SJSA1 (cell line): ENCODE results near the gene RAB1B. TPM values are rescaled to one million over a fixed set of nuclear protein-coding genes. Genes with fewer than 3 reads are reported as not detected.
"Not testable (repeated sequence)": the region's sequence is repeated elsewhere in the genome, so short reads cannot be mapped to it uniquely, and the experiment has no call there.

Experiments used
- DNase-seq, 2 experiments: peaks; one replicate each; pipeline ENCODE4 v3.0.0-alpha.2; 2015 to 2020; ENCODE audit warnings: low spot score in 2 of 2, low read depth in 1 of 2
- H3K27ac ChIP-seq: fragments of 250-450 bp; sonication (Bioruptor Pico); 2 replicates; pipeline ENCODE4 v1.5.1; 2020; ENCODE audit warnings: mild to moderate bottlenecking, moderate library complexity
- H3K27me3 ChIP-seq: fragments of 250-450 bp; sonication (Bioruptor Pico); replicated peaks from 2 replicates; pipeline ENCODE4 v1.5.1; 2020; ENCODE audit warnings: mild to moderate bottlenecking, moderate library complexity
- H3K36me3 ChIP-seq: fragments of 250-450 bp; sonication (Bioruptor Pico); 2 replicates; pipeline ENCODE4 v1.5.1; 2020; ENCODE audit warnings: mild to moderate bottlenecking
- H3K4me1 ChIP-seq: fragments of 250-450 bp; sonication (Bioruptor Pico); replicated peaks from 2 replicates; pipeline ENCODE4 v1.6.1; 2021; ENCODE audit warnings: mild to moderate bottlenecking
- H3K4me3 ChIP-seq: fragments of 250-450 bp; sonication (Bioruptor Pico); 2 replicates; pipeline ENCODE4 v1.5.1; 2020; ENCODE audit warnings: mild to moderate bottlenecking
- H3K9me3 ChIP-seq: fragments of 250-450 bp; sonication (Bioruptor Pico); replicated peaks from 2 replicates; pipeline ENCODE4 v1.5.1; 2020; ENCODE audit warnings: mild to moderate bottlenecking
- total RNA-seq: library from RNA; depleted of rRNA; stranded (reverse); fragments of >200 nt; shearing (Covaris generic); gene quantifications from 2 replicates; pipeline ENCODE4 v1.2.3, GENCODE V29; 2014

The RAB1B gene
- total RNA-seq, 1 experiment from 2014 or later: 334 TPM

- Histone ChIP-seq H3K27ac (no peak overlapping the region), H3K27me3 (peaks cover 44% of the 10 kb centered on the region), H3K36me3 (no peaks in the 10 kb centered on the region), H3K4me1 (peaks cover 12% of the 10 kb centered on the region), H3K9me3 (0 out of 2 replicates have a peak, but pooled peaks cover 2% of the 10 kb centered on the region), H3K4me3 (no peak overlapping the region)
- no peak for DNase-seq
Observed at GRCh38 chr11:66294626-66295620, 26.5 kb downstream of the RAB1B start.

- Histone ChIP-seq H3K27me3 (peaks cover 22% of the 10 kb centered on the region), H3K4me3 (no peak overlapping the region), H3K27ac (no peak overlapping the region), H3K9me3 (no peaks in the 10 kb centered on the region), H3K36me3 (no peaks in the 10 kb centered on the region), H3K4me1 (no peaks in the 10 kb centered on the region)
- DNase-seq: no peak
Observed at GRCh38 chr11:66297610-66298009, 29.2 kb downstream of the RAB1B start.

- DNase-seq: no peak
- H3K4me1 ChIP-seq: no peaks in the 10 kb centered on the region
Observed at GRCh38 chr11:66299186-66299585, 30.7 kb downstream of the RAB1B start.

GRCh38 chr11:66302656-66303055 is 34.2 kb downstream of the RAB1B start:
- Histone ChIP-seq H3K27me3 (no peaks in the 10 kb centered on the region), H3K4me3 (no peak overlapping the region), H3K4me1 (no peaks in the 10 kb centered on the region), H3K36me3 (no peaks in the 10 kb centered on the region), H3K9me3 (no peaks in the 10 kb centered on the region), H3K27ac (no peak overlapping the region)
- DNase-seq: no peak

More at GRCh38 chr11:66299186-66299585, 30.7 kb downstream of the RAB1B start:
- no peak overlapping the region for H3K27ac ChIP-seq
- peaks cover 7% of the 10 kb centered on the region for H3K27me3 ChIP-seq
- H3K4me3 ChIP-seq: no peak overlapping the region
- H3K9me3 ChIP-seq: no peaks in the 10 kb centered on the region
- no peaks in the 10 kb centered on the region for H3K36me3 ChIP-seq

- Histone ChIP-seq H3K27me3 (no peaks in the 10 kb centered on the region), H3K36me3 (peaks cover 30% of the 10 kb centered on the region), H3K4me1 (peaks cover 24% of the 10 kb centered on the region), H3K27ac (no peak overlapping the region), H3K4me3 (no peak overlapping the region), H3K9me3 (no peaks in the 10 kb centered on the region)
- DNase-seq: no peak
Observed at GRCh38 chr11:66309475-66309874, 41.0 kb downstream of the RAB1B start.

- H3K36me3 ChIP-seq: peaks cover 39% of the 10 kb centered on the region
- no peaks in the 10 kb centered on the region for H3K9me3 ChIP-seq
- H3K27me3 ChIP-seq: no peaks in the 10 kb centered on the region
- no peak overlapping the region for H3K4me3 ChIP-seq
- no peak overlapping the region for H3K27ac ChIP-seq
- peaks cover 33% of the 10 kb centered on the region for H3K4me1 ChIP-seq
- DNase-seq: no peak
Observed at GRCh38 chr11:66310324-66310723, 41.9 kb downstream of the RAB1B start.

GRCh38 chr11:66310803-66311440 is 42.5 kb downstream of the RAB1B start:
- Histone ChIP-seq H3K36me3 (peaks cover 45% of the 10 kb centered on the region), H3K4me1 (peaks cover 39% of the 10 kb centered on the region)
- H3K4me3 ChIP-seq, H3K27me3 ChIP-seq, DNase-seq, H3K27ac ChIP-seq, H3K9me3 ChIP-seq: not testable (repeated sequence)

GRCh38 chr11:66311470-66311964 is 43.1 kb downstream of the RAB1B start:
- Histone ChIP-seq H3K36me3 (peaks cover 51% of the 10 kb centered on the region), H3K4me1 (peaks cover 45% of the 10 kb centered on the region), H3K4me3 (peak overlapping the region; percentile 24), H3K27ac (no peak overlapping the region; the same call in 1 of the 2 replicates), H3K27me3 (no peaks in the 10 kb centered on the region), H3K9me3 (peaks cover 4% of the 10 kb centered on the region; the same call in 1 of the 2 replicates)
- DNase-seq: no peak

- Histone ChIP-seq H3K4me1 (peaks cover 49% of the 10 kb centered on the region), H3K4me3 (peak overlapping the region; percentile 24), H3K9me3 (peaks cover 6% of the 10 kb centered on the region; the same call in 1 of the 2 replicates), H3K36me3 (peaks cover 54% of the 10 kb centered on the region), H3K27ac (peak overlapping the region; percentile 8), H3K27me3 (no peaks in the 10 kb centered on the region)
- peak in 1 of 2 experiments; percentile 98 for DNase-seq
Observed at GRCh38 chr11:66311965-66312548, 43.6 kb downstream of the RAB1B start.

- Histone ChIP-seq H3K9me3 (peaks cover 6% of the 10 kb centered on the region; the same call in 1 of the 2 replicates), H3K4me1 (peaks cover 56% of the 10 kb centered on the region), H3K27ac (peak overlapping the region; percentile 75), H3K4me3 (peak overlapping the region; percentile 73), H3K27me3 (no peaks in the 10 kb centered on the region), H3K36me3 (peaks cover 54% of the 10 kb centered on the region)
- DNase-seq: peak; percentile 100
Observed at GRCh38 chr11:66312549-66313320, 44.3 kb downstream of the RAB1B start.

GRCh38 chr11:66313321-66314185 is 45.1 kb downstream of the RAB1B start:
- Histone ChIP-seq H3K9me3 (peaks cover 6% of the 10 kb centered on the region; the same call in 1 of the 2 replicates), H3K27me3 (no peaks in the 10 kb centered on the region), H3K27ac (peak overlapping the region; percentile 75), H3K4me3 (peak overlapping the region; percentile 73), H3K4me1 (peaks cover 64% of the 10 kb centered on the region), H3K36me3 (peaks cover 54% of the 10 kb centered on the region)
- DNase-seq: peak in 1 of 2 experiments; percentile 94

- Histone ChIP-seq H3K36me3 (peaks cover 54% of the 10 kb centered on the region), H3K27me3 (no peaks in the 10 kb centered on the region), H3K9me3 (peaks cover 6% of the 10 kb centered on the region; the same call in 1 of the 2 replicates), H3K4me3 (peak overlapping the region; percentile 73), H3K4me1 (peaks cover 70% of the 10 kb centered on the region), H3K27ac (peak overlapping the region; percentile 75)
- no peak for DNase-seq
Observed at GRCh38 chr11:66314186-66314501, 45.7 kb downstream of the RAB1B start.
